ENCODE measurements around the gene BTBD18.

The BTBD18 gene

DNA sequence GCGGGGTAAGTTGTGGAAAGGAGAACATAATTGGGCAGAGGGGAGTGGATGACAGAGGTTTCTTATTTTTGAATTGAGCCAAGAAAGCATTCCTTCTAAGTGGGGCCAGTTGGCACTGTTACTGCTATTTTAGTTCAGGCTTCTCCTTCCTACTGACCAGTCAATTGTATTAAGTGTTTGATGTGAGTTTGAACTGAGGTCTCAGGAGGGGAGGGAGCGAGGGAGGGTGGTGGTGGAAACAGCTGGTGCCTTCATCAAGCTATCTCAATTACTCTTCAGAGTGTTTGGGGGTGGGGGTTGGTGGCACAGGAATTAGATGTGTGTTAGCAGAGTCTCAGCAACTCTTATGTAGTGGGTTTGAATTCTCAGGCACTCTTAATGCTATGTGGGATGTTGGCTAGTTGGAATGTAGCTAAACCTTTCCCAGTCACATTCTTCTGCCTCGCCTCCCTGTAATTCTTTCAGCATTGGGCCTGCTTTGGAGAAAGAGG, 24.5 kb upstream of the BTBD18 start:
- no peak for DNase-seq (ENCODE audit: extremely low spot score, insufficient read length, low read depth)
- FAIRE-seq = no peak

DNA sequence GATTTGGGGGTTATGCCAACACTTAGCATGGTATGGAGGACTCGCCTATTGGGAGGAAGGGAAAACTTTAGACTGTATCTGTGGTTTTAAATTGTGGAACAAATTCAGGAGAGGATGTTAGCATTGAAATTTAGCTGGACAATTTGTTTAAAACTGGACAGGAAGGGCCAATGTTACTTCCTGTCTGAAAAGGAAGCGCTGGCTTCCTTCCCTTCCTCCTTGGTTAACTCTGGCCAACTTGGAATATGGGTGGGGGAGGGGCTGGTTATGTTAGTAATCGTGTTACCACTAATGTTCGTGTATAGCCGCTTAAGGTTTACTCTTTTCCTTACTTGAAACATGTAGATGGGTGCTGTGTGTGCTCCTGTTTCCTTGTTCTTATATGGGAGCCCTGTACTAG, 23.9 kb upstream of the BTBD18 start:
- FAIRE-seq (no peak), DNase-seq (ENCODE audit: extremely low spot score, insufficient read length, low read depth) (no peak)

DNA sequence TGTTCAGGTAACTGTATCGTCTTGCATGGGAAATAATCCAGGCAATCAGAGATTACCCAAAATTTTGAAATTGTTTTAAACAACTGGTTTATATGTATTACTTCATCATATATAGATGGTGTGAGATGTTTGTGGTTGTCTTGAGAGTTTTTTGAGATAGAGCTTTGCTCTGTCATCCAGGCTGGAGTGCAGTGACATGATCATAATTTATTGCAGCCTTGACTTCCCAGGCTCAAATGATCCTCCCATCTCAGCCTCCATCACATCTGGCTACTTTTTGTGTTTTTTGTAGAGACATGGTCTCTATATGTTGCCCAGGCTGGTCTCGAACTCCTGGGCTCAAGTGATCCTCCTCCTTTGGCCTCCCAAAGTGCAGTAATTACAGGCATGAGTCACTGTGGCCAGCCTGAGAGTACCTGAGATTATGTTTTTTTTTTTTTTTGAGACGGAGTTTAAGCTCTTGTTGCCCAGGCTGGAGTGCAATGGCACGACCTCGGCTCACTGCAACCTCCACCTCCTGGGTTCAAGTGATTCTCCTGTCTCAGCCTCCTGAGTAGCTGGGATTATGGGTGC, 21.5 kb upstream of the BTBD18 start:
- FAIRE-seq (no peak), DNase-seq (ENCODE audit: extremely low spot score, insufficient read length, low read depth) (no peak)

DNA sequence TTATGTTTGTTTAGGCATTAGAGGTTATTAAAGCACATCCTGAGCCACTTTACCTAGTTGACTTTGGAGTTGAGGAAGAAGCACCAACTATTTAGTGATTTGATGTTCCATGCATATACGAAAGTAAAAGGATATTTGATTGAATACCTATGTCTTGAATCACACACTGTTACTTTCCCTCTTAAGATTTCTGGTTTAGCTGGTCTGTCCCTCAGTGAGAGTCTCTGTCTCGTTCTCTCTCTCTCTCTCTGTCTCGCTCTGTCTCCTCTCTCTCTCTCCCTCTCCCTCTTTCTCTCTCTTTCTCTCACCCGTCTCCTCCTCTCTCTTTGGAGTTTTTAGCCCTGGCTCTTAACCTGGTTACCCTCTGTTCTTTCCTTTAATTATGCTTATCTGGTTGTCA, 20.9 kb upstream of the BTBD18 start:
- FAIRE-seq (no peak), DNase-seq (ENCODE audit: extremely low spot score, insufficient read length, low read depth) (no peak)

DNA sequence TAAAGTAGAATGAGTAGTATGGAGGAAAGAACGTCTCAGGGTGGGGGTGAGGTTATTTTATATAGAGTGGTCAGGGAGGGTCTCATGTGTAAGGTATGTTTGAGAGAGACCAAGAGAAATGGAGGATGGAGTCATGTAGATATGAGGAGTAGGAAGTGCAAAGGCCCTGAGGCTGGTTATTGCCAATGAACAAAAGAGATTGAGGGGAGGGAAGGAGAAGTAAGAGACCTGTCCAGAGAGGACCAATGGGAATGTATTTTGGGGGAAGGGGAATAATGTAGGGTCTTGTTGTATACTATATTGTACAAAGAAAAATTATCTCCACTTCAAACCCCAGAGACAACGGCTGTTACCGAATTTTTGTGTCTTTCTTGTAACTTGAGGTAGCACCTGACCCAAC, 19.7 kb upstream of the BTBD18 start:
- FAIRE-seq = no peak

DNA sequence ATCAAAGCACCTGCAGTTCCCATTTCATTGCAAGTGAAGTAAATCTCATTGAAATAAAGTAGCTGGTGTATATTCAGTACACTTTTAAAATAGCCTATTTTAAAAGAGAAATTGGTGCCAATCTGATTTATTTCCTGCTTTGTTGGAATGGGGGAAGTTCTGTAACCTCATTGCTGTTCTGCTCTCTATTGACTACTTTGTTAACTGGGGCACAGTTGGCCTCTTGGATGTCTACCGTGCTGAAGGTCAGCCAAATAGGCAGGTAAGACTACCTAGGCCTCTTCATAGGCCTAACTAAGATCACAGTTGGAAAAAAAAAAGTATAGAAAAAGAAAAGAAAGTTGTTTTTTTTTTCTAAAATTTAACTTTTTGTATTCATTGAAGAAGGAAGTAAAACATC, 19.2 kb upstream of the BTBD18 start:
- FAIRE-seq (no peak), DNase-seq (ENCODE audit: extremely low spot score, insufficient read length, low read depth) (no peak)

More for the DNA sequence above, 19.7 kb upstream of the BTBD18 start:
- no peak for DNase-seq (ENCODE audit: extremely low spot score, insufficient read length, low read depth)

DNA sequence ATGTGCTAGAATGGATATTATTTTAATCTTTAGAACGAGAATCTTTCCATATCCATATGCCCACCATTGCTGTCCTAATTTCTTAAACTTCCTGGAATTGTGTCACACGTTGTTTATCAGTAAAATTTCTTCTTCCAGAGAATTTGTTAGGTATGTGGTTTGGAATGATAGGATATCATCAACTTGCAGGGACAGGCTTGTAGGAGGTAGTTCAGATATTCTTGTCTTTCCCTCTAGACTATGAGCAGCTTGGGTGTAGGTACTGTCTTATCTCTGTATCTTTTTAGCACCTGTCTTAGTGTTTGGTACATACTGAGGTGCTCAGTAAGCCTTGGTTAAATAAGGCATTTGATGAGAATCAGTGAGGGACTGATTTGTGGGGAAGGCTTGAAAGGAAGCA, 13.4 kb upstream of the BTBD18 start:
- FAIRE-seq (no peak), DNase-seq (ENCODE audit: extremely low spot score, insufficient read length, low read depth) (no peak)

DNA sequence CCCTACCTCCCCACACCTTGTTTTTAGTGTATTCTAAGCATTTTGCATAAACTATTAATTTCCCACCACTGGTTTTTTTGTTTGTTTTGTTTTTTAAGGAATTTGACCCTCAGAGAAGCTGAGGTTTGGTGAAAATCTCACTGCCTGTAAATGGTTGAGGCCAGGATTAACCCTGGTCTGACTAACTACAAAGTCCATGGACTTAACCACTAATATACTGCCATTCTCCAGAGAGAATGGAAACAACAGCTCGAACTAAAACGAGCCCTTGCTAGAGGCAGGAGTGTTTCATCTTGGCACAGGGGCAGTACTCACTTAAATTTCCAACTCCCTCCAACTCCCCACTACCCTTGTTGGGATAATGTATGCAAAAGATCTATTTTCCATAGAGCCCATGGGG, 12.9 kb upstream of the BTBD18 start:
- DNase-seq (ENCODE audit: extremely low spot score, insufficient read length, low read depth) = no peak
- FAIRE-seq = no peak

DNA sequence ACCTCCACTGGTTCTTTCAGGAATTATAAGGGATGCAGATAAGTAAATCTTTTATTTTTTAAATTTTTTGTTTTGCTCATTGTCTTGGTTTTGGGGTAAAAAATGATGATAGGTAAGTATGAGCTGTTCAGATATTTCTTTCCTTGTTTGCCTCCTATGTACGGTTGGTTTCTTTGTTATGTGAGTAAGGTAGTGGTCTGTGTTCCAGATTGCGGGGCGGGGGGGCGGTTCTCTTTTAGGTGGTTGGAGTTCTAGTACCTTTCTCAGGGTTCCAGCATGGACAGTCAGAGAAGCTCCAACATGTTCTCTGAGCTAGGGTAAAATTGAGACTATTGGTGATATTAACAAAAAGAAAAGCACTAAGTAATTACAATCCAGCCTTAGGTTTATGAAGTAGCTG, 12.4 kb upstream of the BTBD18 start:
- FAIRE-seq = no peak
- DNase-seq (ENCODE audit: extremely low spot score, insufficient read length, low read depth) = no peak

DNA sequence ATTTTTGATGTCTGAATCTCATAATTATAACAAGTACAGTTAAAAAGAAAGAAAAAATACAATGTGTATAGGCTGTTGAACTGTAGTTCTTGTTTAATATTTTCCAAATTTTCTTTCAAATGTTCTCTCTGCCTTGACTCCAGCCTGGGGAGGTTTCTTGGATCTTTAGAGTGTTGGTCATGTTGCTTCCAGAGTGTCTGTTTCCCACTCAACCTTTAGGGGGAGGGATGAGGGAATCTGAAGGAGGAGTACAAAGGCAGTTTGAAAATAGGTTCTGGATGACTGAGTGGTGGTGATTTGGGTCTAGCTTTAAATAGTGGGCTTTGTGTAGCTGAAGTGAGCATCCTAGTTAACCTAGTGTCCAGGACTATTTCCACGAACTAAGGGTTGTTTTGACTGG, 11.9 kb upstream of the BTBD18 start:
- FAIRE-seq = no peak
- no peak for DNase-seq (ENCODE audit: extremely low spot score, insufficient read length, low read depth)

DNA sequence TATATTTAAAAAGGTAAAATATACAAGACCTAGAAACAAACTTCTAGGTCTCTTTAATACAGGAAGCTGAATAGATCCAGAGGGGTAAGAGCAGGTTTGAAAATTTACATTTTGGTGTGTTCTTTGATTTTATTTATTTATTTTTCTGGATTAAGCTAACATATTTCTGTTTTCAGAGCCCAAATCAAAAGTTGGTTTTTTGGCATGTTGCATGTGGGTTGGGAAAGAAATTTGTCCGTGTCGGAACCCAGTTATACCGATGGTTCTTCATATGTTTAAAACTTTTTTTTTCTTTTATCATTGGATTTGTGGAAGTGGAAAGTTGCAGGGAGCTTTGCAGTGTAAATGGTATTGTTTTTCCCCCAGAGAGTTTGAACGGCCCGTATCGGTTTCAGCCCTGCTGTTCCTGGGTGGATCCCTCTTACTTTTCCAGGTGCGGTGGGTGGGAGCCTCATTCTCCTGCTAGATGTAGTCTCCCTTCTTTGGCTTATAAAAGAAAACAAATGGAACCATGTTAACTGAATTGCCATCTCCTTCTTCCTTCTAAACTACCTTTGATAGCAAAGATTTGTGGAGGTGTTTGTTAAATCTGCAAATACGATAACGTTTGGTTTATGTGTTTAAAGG, 10.7 kb upstream of the BTBD18 start:
- no peak for DNase-seq (ENCODE audit: extremely low spot score, insufficient read length, low read depth)
- no peak for FAIRE-seq

DNA sequence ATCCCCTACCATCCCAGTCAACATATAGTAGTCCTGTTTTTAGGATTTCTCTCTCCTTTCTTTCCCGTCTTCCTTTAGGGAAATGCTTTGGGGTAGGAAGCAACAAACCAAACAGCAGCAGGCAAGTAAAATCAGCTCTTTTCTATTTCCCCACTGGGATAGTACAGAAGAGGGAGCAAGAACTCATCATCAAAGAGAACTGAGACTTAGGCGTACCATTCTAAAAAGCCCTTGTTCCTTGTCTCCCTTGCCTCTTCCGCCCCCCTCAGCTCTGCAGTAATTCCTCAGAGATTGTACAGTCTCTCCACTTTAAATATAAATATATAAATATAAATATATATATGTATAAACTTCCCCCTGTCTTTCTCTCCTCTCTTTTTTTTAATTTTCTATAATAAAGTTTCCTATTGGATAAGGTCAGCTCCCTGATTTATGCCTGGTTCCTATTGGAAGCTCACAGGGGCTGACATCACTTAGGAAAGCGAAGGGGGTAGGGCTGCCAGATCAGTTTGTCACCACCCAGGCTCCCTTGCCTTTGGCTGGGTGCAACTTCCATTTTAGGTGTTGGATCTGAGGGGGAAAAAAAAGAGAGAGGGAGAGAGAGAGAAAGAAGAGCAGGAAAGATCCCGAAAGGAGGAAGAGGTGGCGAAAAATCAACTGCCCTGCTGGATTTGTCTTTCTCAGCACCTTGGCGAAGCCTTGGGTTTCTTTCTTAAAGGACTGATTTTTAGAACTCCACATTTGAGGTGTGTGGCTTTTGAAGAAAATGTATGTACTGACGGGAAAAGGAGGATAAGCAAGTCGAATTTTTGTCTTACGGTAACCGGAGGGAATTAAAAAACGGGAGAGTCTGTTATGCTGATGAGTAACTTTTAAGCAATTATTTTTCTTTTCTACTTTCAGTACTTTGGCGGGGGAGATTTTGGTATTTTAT, 9.9 kb upstream of the BTBD18 start, which contains the start of gene CTNND1:
CTNND1 (plus strand) TSS at position 502 of the 934 bp plus-strand sequence. CDS start 29,677 bp downstream, outside the sequence.
- DNase-seq (ENCODE audit: extremely low spot score, insufficient read length, low read depth) (no peak), FAIRE-seq (no peak)

DNA sequence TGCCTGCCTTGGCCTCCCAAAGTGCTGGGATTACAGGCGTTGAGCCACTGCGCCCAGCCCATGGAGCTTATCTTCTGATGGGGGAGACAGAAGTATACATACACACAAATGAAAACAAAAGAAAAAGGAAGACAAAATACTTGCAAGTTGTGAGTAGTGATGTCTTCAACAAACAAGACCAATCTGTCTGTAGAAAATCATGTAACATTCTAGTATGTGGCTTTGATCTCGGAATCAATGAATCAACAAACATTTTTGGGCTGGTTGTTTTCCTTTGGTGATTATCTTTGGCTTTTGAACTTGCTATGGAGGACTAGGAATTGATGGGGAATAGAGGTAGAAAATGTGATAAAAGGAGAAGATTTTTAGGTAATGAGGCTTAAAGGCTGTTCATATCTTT, 6.6 kb upstream of the BTBD18 start:
- FAIRE-seq (no peak), DNase-seq (ENCODE audit: extremely low spot score, insufficient read length, low read depth) (no peak)

DNA sequence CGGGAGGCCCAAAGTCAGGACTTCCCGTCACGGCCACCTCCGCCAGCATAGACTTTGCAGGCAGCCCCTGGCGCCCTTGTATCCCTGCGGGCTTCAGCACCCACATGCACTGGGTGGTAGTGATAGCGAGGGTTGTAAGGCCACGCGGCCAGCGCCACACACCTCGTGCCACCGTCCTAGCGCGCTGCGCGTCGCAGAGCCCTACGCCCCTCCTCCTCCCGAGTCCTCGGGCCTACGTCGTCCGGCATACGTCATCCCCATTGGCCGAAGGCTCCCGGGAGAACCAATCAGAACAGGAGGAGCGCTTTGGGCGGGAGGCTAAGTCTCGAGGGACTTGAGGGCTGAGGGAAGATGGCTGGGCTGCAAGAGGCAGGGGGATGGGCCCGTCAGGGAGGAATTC, 1.3 kb upstream of the BTBD18 start:
- FAIRE-seq (no peak), DNase-seq (ENCODE audit: extremely low spot score, insufficient read length, low read depth) (no peak)

DNA sequence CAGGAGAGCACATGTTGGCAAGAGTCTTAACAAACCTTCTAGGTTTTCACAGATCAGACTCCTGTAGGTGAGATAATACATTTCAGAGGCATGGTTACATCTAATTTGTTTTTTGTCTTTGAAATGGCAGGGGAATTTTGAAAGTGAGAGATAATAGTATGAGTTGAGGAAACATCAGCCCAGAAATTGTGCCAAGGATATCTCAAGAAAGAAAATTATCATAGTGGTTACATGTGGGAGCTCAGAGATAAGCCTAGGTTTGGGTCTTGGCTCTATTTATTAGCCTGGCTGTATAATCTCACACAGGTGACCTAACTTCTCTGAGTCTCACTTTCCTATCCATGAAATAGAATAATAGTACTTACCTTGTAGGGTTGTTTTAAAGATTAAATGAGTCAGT, 443 bp downstream of the BTBD18 start:
- no peak for FAIRE-seq
- DNase-seq (ENCODE audit: extremely low spot score, insufficient read length, low read depth) = no peak

DNA sequence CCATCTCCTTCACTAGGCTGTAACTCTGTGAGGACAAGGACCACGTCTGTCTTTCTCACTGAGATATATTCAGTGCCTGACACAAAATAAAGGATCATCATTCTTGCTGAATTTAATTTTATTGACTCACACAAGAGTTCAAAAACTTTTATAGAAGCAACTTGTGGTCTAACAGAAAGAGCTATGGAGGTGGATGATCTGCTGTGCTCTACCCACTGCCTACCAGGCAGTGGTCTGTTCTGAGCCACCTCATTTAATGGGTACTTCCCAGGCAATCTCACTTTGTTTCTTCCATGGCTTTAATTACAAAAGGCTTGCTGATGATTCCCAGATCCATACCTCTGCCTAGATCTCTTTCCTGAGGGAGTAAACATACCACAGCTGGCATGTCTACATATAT, 4.7 kb downstream of the BTBD18 start:
- no peak for DNase-seq (ENCODE audit: extremely low spot score, insufficient read length, low read depth)
- FAIRE-seq = no peak

DNA sequence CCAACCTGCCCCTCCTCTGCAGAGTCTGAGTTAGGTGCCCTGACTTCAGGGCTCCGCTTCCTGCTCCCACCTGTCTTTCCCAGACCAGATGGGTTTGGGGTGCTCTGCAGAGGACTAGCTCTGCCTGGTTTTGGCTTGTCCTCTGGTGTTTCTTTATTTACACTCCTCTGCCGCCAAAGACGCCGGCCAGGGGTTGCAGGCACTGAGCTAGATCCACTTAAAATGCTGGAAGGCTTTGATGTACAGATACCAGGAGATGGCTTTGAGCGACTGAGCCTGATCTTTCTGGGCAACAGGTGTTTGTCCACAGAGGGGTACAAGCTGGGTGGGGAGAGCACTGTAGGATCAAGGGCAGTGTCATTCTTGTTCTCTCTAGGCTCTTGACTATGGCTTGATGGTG, 6.4 kb downstream of the BTBD18 start:
- FAIRE-seq (no peak), DNase-seq (ENCODE audit: extremely low spot score, insufficient read length, low read depth) (no peak)

DNA sequence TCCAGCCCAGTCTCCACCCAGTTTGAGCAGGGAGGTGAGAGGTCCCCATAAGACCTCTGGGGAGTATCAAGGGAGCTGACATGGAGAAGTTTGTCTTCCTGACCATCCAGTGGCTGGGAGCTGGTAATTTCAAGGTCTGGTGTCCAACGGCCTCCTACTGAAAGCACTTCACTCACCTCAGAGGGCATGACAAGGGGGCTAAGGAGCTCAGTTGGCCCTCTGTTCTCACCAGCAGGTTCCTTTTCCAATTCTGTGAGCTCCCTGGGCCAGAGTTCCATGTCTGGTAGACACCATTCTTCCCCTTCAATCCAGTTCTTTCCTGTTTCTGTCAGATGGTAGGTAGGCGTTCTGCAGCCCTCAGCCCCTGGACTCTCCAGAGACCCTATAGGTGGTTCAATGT, 7.3 kb downstream of the BTBD18 start:
- no peak for DNase-seq (ENCODE audit: extremely low spot score, insufficient read length, low read depth)
- no peak for FAIRE-seq

DNA sequence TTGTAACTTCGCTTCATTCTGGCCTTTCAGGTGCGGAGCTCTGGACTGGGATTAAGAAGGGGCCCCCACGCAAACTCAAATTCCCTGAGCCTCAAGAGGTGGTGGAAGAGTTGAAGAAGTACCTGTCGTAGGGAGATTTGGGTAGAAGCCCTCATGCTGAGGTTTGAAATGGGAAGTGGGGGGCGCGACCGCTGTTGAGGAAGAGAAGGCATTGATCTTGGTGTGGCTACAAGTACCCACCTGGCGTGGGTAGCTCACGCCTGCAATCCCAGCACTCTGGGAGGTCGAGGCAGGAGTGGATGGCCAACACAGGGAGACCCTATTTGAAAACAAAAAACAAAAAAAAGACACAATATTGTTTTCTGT, 9.5 kb downstream of the BTBD18 start:
- no peak for FAIRE-seq
- DNase-seq (ENCODE audit: extremely low spot score, insufficient read length, low read depth) = no peak

DNA sequence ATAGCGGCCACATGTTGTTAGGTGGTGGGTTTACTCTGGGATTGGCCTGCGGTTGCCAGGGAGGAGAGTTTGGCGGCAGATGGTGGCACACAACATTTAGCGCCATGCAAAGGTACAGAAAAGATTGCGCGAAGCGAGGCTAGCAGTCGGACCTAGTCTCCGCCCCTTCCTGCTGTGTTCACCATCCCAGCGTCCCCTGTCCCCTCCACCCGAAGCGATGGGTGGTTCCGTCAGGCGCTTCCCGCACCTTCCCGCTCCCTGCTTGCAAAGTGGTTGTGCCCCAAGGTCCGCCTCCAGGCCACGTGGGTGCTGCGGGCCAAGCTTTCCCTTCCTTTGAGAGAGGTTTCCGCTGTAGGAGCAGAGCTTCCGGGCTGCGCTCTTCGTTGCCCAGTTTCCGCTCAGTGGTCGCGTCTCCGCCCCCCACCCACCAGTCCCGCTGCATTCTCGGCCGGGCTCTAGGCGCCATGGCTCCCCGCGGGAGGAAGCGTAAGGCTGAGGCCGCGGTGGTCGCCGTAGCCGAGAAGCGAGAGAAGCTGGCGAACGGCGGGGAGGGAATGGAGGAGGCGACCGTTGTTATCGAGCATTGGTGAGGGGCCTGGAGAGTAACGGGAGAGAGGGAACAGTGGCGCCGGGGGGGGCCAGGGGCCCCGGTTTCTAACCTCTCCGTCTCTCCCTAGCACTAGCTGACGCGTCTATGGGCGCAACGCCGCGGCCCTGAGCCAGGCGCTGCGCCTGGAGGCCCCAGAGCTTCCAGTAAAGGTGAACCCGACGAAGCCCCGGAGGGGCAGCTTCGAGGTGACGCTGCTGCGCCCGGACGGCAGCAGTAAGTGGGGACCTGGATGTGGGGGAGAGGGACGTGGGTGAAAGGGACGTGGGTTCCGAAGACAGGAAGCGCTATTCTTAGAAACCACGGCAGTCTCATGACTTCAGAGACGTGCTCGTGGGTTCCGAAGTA, 10.2 kb downstream of the BTBD18 start, which contains the start of gene SELENOH:
SELENOH (plus strand) TSS at position 360 of the 955 bp plus-strand sequence; CDS start at position 465, 105 bp downstream.
- FAIRE-seq = peak; percentile 95

More for the DNA sequence above, 10.2 kb downstream of the BTBD18 start, which contains the start of gene SELENOH:
- peak; percentile 80 for DNase-seq (ENCODE audit: extremely low spot score, insufficient read length, low read depth)
